ENCODE results near the gene CFHR5.

The CFHR5 gene

GRCh38 chr1:196997423-196997822 is 20.1 kb downstream of the CFHR5 start:
- peak; percentile 88 for ATAC-seq
- TF ChIP-seq SNAI2 (CRISPR knock-in tag; IDR thresholded peaks at IDR 0.05) (no peak), ESRRG (CRISPR knock-in tag; IDR thresholded peaks at IDR 0.05) (no peak), ZNF70 (CRISPR knock-in tag; IDR thresholded peaks at IDR 0.05) (no peak), ZNF565 (CRISPR knock-in tag; conservative IDR thresholded peaks at IDR 0.05; ENCODE audit: low read depth) (no peak), ZFP30 (CRISPR knock-in tag; IDR thresholded peaks at IDR 0.05) (no peak), POU6F1 (CRISPR knock-in tag; IDR thresholded peaks at IDR 0.05; ENCODE audit: borderline replicate concordance, low read depth) (no peak), CSDC2 (CRISPR knock-in tag; IDR thresholded peaks at IDR 0.05) (no peak), ZNF8 (CRISPR knock-in tag; IDR thresholded peaks at IDR 0.05) (no peak), CREB5 (CRISPR knock-in tag; IDR thresholded peaks at IDR 0.05; ENCODE audit: low read depth) (no peak), TCF4 (CRISPR knock-in tag; IDR thresholded peaks at IDR 0.05; ENCODE audit: borderline replicate concordance) (no peak), CSRNP3 (CRISPR knock-in tag; IDR thresholded peaks at IDR 0.05) (no peak), GLIS3 (CRISPR knock-in tag; IDR thresholded peaks at IDR 0.05) (no peak), TSHZ2 (CRISPR knock-in tag; IDR thresholded peaks at IDR 0.05) (no peak), PATZ1 (CRISPR knock-in tag; IDR thresholded peaks at IDR 0.05; ENCODE audit: borderline replicate concordance) (no peak), PPARA (CRISPR knock-in tag; IDR thresholded peaks at IDR 0.05; ENCODE audit: borderline replicate concordance) (no peak)

- TF ChIP-seq SNAI2 (CRISPR knock-in tag; IDR thresholded peaks at IDR 0.05) (no peak), CREB5 (CRISPR knock-in tag; IDR thresholded peaks at IDR 0.05; ENCODE audit: low read depth) (no peak), TSHZ2 (CRISPR knock-in tag; IDR thresholded peaks at IDR 0.05) (no peak), POU6F1 (CRISPR knock-in tag; IDR thresholded peaks at IDR 0.05; ENCODE audit: borderline replicate concordance, low read depth) (no peak), GLIS3 (CRISPR knock-in tag; IDR thresholded peaks at IDR 0.05) (no peak), OSR1 (CRISPR knock-in tag; IDR thresholded peaks at IDR 0.05) (no peak), CSDC2 (CRISPR knock-in tag; IDR thresholded peaks at IDR 0.05) (no peak), ARNTL (CRISPR knock-in tag; IDR thresholded peaks at IDR 0.05; ENCODE audit: borderline replicate concordance, low read depth) (no peak), ISL1 (CRISPR knock-in tag; IDR thresholded peaks at IDR 0.05) (no peak), ZNF565 (CRISPR knock-in tag; conservative IDR thresholded peaks at IDR 0.05; ENCODE audit: low read depth) (no peak), BACH2 (CRISPR knock-in tag; IDR thresholded peaks at IDR 0.05; ENCODE audit: borderline replicate concordance) (no peak), ESRRG (CRISPR knock-in tag; IDR thresholded peaks at IDR 0.05) (no peak), TCF4 (CRISPR knock-in tag; IDR thresholded peaks at IDR 0.05; ENCODE audit: borderline replicate concordance) (no peak), PPARA (CRISPR knock-in tag; IDR thresholded peaks at IDR 0.05; ENCODE audit: borderline replicate concordance) (no peak)
- ATAC-seq: no peak
Measured at GRCh38 chr1:197001828-197002227, 24.5 kb downstream of the CFHR5 start.
